GM18858 (cell line): Measurements from ENCODE around the gene TAS1R3.

Experiments
- ATAC-seq: cut with Tn5 transposase; IDR thresholded peaks from one replicate; pipeline ENCODE4 v1.9.1; 2021; ENCODE audit not compliant: unreplicated experiment

The TAS1R3 gene

GRCh38 chr1:1336446-1336845 lies 5.4 kb downstream of the TAS1R3 start:
- no peak for ATAC-seq

GRCh38 chr1:1336931-1337792 lies 6.1 kb downstream of the TAS1R3 start:
- ATAC-seq, result no peak

GRCh38 chr1:1337793-1338147 lies 6.7 kb downstream of the TAS1R3 start:
- ATAC-seq, result no peak

- ATAC-seq, result no peak
Measured at GRCh38 chr1:1338278-1338677, 7.2 kb downstream of the TAS1R3 start.

GRCh38 chr1:1340185-1340584 lies 9.1 kb downstream of the TAS1R3 start:
- ATAC-seq, result no peak

GRCh38 chr1:1340791-1341548 lies 9.9 kb downstream of the TAS1R3 start:
- no peak for ATAC-seq

- ATAC-seq, result no peak
Measured at GRCh38 chr1:1341549-1342021, 10.5 kb downstream of the TAS1R3 start.

- no peak for ATAC-seq
Measured at GRCh38 chr1:1342061-1342562, 11.0 kb downstream of the TAS1R3 start.

- ATAC-seq, result no peak
Measured at GRCh38 chr1:1342584-1343115, 11.6 kb downstream of the TAS1R3 start.

GRCh38 chr1:1343811-1344421 lies 12.8 kb downstream of the TAS1R3 start:
- no peak for ATAC-seq

GRCh38 chr1:1344655-1345361 lies 13.7 kb downstream of the TAS1R3 start:
- ATAC-seq, result no peak

- ATAC-seq, result no peak
Measured at GRCh38 chr1:1345384-1345783, 14.3 kb downstream of the TAS1R3 start.

- ATAC-seq, result no peak
Measured at GRCh38 chr1:1345860-1346500, 14.9 kb downstream of the TAS1R3 start.

- no peak for ATAC-seq
Measured at GRCh38 chr1:1346501-1346890, 15.4 kb downstream of the TAS1R3 start.

GRCh38 chr1:1347026-1347595 lies 16.0 kb downstream of the TAS1R3 start:
- ATAC-seq, result no peak

- ATAC-seq, result no peak
Measured at GRCh38 chr1:1347663-1348419, 16.8 kb downstream of the TAS1R3 start.

- ATAC-seq, result no peak
Measured at GRCh38 chr1:1348420-1349255, 17.6 kb downstream of the TAS1R3 start.
